HepG2 (cell line): ENCODE results near the gene CTCF. TPM values are rescaled to one million over a fixed set of nuclear protein-coding genes. Genes with fewer than 3 reads are reported as not detected.
A peak's percentile ranks its signal among the peaks of the same experiment; 100 is the strongest.

Experiments
- EEA1 ChIP-seq: sonication (generic); formaldehyde crosslinking; IDR thresholded peaks from 2 replicates; pipeline ENCODE4 v1.5.1; 2020; ENCODE audit warnings: mild to moderate bottlenecking, missing genetic modification reagents, borderline replicate concordance
- HCFC1 ChIP-seq: fragments of 150-350 bp; IDR thresholded peaks from 2 replicates; pipeline ENCODE4 v1.6.1; 2014; ENCODE audit warnings: low read depth, low read length
- JARID2 ChIP-seq: sonication (generic); formaldehyde crosslinking; IDR thresholded peaks from 2 replicates; pipeline ENCODE4 v1.8.1; 2023; ENCODE audit warnings: missing genetic modification reagents, inconsistent platforms; ENCODE audit not compliant: insufficient replicate concordance
- KMT2A ChIP-seq: sonication (generic); formaldehyde crosslinking; IDR thresholded peaks from 2 replicates; pipeline ENCODE4 v1.4.0; 2020; ENCODE audit warnings: missing genetic modification reagents
- MED8 ChIP-seq: sonication (generic); formaldehyde crosslinking; IDR thresholded peaks from 2 replicates; pipeline ENCODE4 v1.8.1; 2023; ENCODE audit warnings: mild to moderate bottlenecking, missing genetic modification reagents; ENCODE audit not compliant: insufficient replicate concordance
- MTA1 ChIP-seq: sonication (generic); formaldehyde crosslinking; IDR thresholded peaks from 2 replicates; pipeline ENCODE4 v1.4.0; 2020; ENCODE audit warnings: missing genetic modification reagents, mild to moderate bottlenecking, borderline replicate concordance
- MTF1 ChIP-seq: sonication (generic); formaldehyde crosslinking; IDR thresholded peaks from 2 replicates; pipeline ENCODE4 v1.5.0; 2020; ENCODE audit warnings: missing genetic modification reagents
- MYC ChIP-seq: sonication (generic); formaldehyde crosslinking; IDR thresholded peaks from 2 replicates; pipeline ENCODE4 v1.9.0; 2021; ENCODE audit warnings: missing genetic modification reagents, borderline replicate concordance
- PAF1 ChIP-seq: IDR thresholded peaks from 2 replicates; pipeline ENCODE4 v1.6.1; 2016; ENCODE audit warnings: missing genetic modification reagents, missing compliant biosample characterization
- PCBP2 ChIP-seq: fragments of 200-400 bp; formaldehyde crosslinking; optimal IDR thresholded peaks from 2 replicates; pipeline ENCODE3; 2018; ENCODE audit warnings: low read length, low read depth; ENCODE audit not compliant: poor library complexity, severe bottlenecking
- PTBP1 ChIP-seq: fragments of 200-400 bp; formaldehyde crosslinking; IDR thresholded peaks from 2 replicates; pipeline ENCODE4 v1.6.1; 2018; ENCODE audit warnings: low read length, low read depth; ENCODE audit not compliant: poor library complexity, severe bottlenecking
- ZBTB34 ChIP-seq: sonication (generic); formaldehyde crosslinking; IDR thresholded peaks from 2 replicates; pipeline ENCODE4 v1.8.0; 2022; ENCODE audit warnings: mild to moderate bottlenecking, missing genetic modification reagents
- ZBTB49 ChIP-seq: sonication (generic); formaldehyde crosslinking; IDR thresholded peaks from 2 replicates; pipeline ENCODE4 v1.4.0; 2020; ENCODE audit warnings: missing genetic modification reagents, borderline replicate concordance
- ZNF34 ChIP-seq: sonication (generic); formaldehyde crosslinking; IDR thresholded peaks from 2 replicates; pipeline ENCODE4 v1.4.0; 2020; ENCODE audit warnings: mild to moderate bottlenecking, missing genetic modification reagents, borderline replicate concordance
- ZNF569 ChIP-seq: sonication (generic); formaldehyde crosslinking; IDR thresholded peaks from 2 replicates; pipeline ENCODE4 v1.5.0; 2020; ENCODE audit warnings: mild to moderate bottlenecking, missing genetic modification reagents, moderate library complexity, borderline replicate concordance
- ZNF576 ChIP-seq: sonication (generic); formaldehyde crosslinking; IDR thresholded peaks from 2 replicates; pipeline ENCODE4 v1.4.0; 2020; ENCODE audit warnings: mild to moderate bottlenecking, missing genetic modification reagents
- ZNF615 ChIP-seq: sonication (generic); formaldehyde crosslinking; IDR thresholded peaks from 2 replicates; pipeline ENCODE4 v1.5.0; 2020; ENCODE audit warnings: mild to moderate bottlenecking, missing genetic modification reagents, borderline replicate concordance
- ZNF724P ChIP-seq: sonication (generic); formaldehyde crosslinking; IDR thresholded peaks from 2 replicates; pipeline ENCODE4 v1.8.0; 2022; ENCODE audit warnings: missing genetic modification reagents, borderline replicate concordance
- ZNF816 ChIP-seq: sonication (generic); formaldehyde crosslinking; IDR thresholded peaks from 2 replicates; pipeline ENCODE4 v1.8.0; 2022; ENCODE audit warnings: missing genetic modification reagents, mild to moderate bottlenecking, borderline replicate concordance
- ZSCAN30 ChIP-seq: sonication (generic); formaldehyde crosslinking; IDR thresholded peaks from 2 replicates; pipeline ENCODE4 v1.5.0; 2020; ENCODE audit warnings: mild to moderate bottlenecking, missing genetic modification reagents
- ZSCAN31 ChIP-seq: sonication (generic); formaldehyde crosslinking; IDR thresholded peaks from 2 replicates; pipeline ENCODE4 v1.5.0; 2020; ENCODE audit warnings: low read depth, mild to moderate bottlenecking, missing genetic modification reagents
- polyA plus RNA-seq, 8 experiments: library from polyadenylated mRNA; depleted of rRNA in 3 of 8; stranded (reverse) in 7 of 8; unstranded in 1 of 8; fragments of >200 nt; fragmentation: Illumina TruSeq in 4 of 8; extraction: Trizol in 4 of 8; gene quantifications; 2 replicates each; pipeline versions ENCODE4 v1.2.1 to v1.2.3, GENCODE V29; 2011 to 2016; ENCODE audit warnings: low read depth in 4 of 8, missing spikeins in 1 of 8, mixed read lengths in 1 of 8; ENCODE audit not compliant: insufficient read depth in 1 of 8
- total RNA-seq, 5 experiments: library from RNA; depleted of rRNA; stranded (reverse); fragments of >200 nt; fragmentation: Illumina TruSeq; extraction: Trizol; gene quantifications; 2 replicates each; pipeline ENCODE4 v1.2.3, GENCODE V29; 2016; ENCODE audit warnings: low read depth in 1 of 5

CTCF gene
- total and polyA plus RNA-seq, 2 of the 13 experiments (the other 11 are each of a cell fraction or from before 2014, with no cell fraction given): 19.5 to 37.5 TPM

- TF ChIP-seq ZBTB49 (no peak), KMT2A (no peak), PTBP1 (no peak), ZNF615 (CRISPR knock-in tag) (no peak), HCFC1 (no peak), PAF1 (no peak), MTF1 (CRISPR knock-in tag) (no peak), ZNF34 (CRISPR knock-in tag) (no peak), EEA1 (CRISPR knock-in tag) (0 out of 2 replicates have a peak, but pooled peaks have one; percentile 10), ZNF576 (CRISPR knock-in tag) (no peak), ZNF724P (CRISPR knock-in tag) (0 out of 2 replicates have a peak, but pooled peaks have one; percentile 2), JARID2 (peak; percentile 1), ZNF816 (CRISPR knock-in tag) (0 out of 2 replicates have a peak, but pooled peaks have one; percentile 40), PCBP2 (no peak), MTA1 (CRISPR knock-in tag) (no peak), ZSCAN31 (CRISPR knock-in tag) (peak; percentile 62; the same call in 1 of the 2 replicates), ZBTB34 (peak; percentile 83; the same call in 1 of the 2 replicates), ZNF569 (CRISPR knock-in tag) (0 out of 2 replicates have a peak, but pooled peaks have one; percentile 22), MYC (CRISPR knock-in tag) (no peak), MED8 (CRISPR knock-in tag) (peak; percentile 23), ZSCAN30 (CRISPR knock-in tag) (no peak)
These were observed 105.1 kb downstream of the CTCF start (continued) for GRCh38 chr16:67667453-67667816.
